ENCODE measurements around the gene SYT9. TPM values are rescaled to one million over a fixed set of nuclear protein-coding genes. Genes with fewer than 3 reads are reported as not detected.

The SYT9 gene
- polyA plus RNA-seq, 1 donor from 2014 or later, result 2.3 TPM

DNA sequence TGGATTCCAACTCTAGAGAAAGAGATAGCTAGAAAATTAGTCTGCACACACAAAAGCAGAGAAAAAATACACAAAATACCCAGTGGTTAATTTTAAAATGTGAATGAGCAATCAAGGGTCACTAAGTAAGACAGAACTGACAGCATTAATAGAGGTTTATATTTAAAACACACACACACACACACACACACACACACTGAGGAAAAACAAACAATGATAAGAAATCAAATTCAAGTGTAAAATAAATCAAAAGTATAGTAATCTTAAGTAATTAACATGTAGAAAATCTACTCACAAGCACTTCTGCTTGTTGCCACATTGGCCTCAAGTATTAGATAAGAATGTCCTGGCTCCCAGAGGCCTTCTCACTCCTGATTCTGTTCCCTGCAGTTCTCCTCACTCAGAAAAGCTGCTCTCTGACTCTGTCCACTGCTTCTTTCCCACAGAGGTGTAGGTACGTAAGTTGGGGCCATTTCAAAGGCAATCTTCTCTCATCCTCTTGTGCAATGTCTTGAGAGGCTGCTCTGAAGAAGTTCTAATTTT, 200.3 kb downstream of the SYT9 start:
- H3F3A ChIP-seq (ENCODE audit: insufficient read depth, low read length, poor library complexity, severe bottlenecking), result no peaks in the 10 kb centered on the region
- no peak overlapping the region for H3K4me2 ChIP-seq (ENCODE audit: low read length)
- H3K27me3 ChIP-seq (ENCODE audit: insufficient read depth, low read depth, low read length), result no peaks in the 10 kb centered on the region
- no peak overlapping the region for H3K27ac ChIP-seq (ENCODE audit: low read length)
- H3K4me3 ChIP-seq (ENCODE audit: low read length), result no peak overlapping the region
- no peaks in the 10 kb centered on the region for H3K9me3 ChIP-seq (ENCODE audit: low read length)
- TF ChIP-seq POLR2AphosphoS5 (IDR thresholded peaks at IDR 0.05) (no peak), MXI1 (conservative IDR thresholded peaks at IDR 0.05; ENCODE audit: poor library complexity, severe bottlenecking) (no peak), EZH2 (IDR thresholded peaks at IDR 0.05; ENCODE audit: borderline replicate concordance, insufficient read depth, low read length, poor library complexity, severe bottlenecking) (no peak), SMC3 (conservative IDR thresholded peaks at IDR 0.05; ENCODE audit: poor library complexity) (no peak), EP300 (conservative IDR thresholded peaks at IDR 0.05; ENCODE audit: poor library complexity, severe bottlenecking) (no peak), RAD21 (conservative IDR thresholded peaks at IDR 0.05) (no peak), TAF1 (IDR thresholded peaks at IDR 0.05; ENCODE audit: low read depth) (no peak)
- TF ChIP-seq, protein P1, sequence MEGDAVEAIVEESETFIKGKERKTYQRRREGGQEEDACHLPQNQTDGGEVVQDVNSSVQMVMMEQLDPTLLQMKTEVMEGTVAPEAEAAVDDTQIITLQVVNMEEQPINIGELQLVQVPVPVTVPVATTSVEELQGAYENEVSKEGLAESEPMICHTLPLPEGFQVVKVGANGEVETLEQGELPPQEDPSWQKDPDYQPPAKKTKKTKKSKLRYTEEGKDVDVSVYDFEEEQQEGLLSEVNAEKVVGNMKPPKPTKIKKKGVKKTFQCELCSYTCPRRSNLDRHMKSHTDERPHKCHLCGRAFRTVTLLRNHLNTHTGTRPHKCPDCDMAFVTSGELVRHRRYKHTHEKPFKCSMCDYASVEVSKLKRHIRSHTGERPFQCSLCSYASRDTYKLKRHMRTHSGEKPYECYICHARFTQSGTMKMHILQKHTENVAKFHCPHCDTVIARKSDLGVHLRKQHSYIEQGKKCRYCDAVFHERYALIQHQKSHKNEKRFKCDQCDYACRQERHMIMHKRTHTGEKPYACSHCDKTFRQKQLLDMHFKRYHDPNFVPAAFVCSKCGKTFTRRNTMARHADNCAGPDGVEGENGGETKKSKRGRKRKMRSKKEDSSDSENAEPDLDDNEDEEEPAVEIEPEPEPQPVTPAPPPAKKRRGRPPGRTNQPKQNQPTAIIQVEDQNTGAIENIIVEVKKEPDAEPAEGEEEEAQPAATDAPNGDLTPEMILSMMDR (IDR thresholded peaks at IDR 0.05; ENCODE audit: poor library complexity, severe bottlenecking), result no peak
- TF ChIP-seq, protein P2, sequence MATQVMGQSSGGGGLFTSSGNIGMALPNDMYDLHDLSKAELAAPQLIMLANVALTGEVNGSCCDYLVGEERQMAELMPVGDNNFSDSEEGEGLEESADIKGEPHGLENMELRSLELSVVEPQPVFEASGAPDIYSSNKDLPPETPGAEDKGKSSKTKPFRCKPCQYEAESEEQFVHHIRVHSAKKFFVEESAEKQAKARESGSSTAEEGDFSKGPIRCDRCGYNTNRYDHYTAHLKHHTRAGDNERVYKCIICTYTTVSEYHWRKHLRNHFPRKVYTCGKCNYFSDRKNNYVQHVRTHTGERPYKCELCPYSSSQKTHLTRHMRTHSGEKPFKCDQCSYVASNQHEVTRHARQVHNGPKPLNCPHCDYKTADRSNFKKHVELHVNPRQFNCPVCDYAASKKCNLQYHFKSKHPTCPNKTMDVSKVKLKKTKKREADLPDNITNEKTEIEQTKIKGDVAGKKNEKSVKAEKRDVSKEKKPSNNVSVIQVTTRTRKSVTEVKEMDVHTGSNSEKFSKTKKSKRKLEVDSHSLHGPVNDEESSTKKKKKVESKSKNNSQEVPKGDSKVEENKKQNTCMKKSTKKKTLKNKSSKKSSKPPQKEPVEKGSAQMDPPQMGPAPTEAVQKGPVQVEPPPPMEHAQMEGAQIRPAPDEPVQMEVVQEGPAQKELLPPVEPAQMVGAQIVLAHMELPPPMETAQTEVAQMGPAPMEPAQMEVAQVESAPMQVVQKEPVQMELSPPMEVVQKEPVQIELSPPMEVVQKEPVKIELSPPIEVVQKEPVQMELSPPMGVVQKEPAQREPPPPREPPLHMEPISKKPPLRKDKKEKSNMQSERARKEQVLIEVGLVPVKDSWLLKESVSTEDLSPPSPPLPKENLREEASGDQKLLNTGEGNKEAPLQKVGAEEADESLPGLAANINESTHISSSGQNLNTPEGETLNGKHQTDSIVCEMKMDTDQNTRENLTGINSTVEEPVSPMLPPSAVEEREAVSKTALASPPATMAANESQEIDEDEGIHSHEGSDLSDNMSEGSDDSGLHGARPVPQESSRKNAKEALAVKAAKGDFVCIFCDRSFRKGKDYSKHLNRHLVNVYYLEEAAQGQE (IDR thresholded peaks at IDR 0.05; ENCODE audit: borderline replicate concordance), result no peak
- no peak overlapping the region for H3K9ac ChIP-seq (ENCODE audit: low read length)
- H2AFZ ChIP-seq (ENCODE audit: low read depth, low read length), result no peak overlapping the region
- H3K9me2 ChIP-seq (ENCODE audit: insufficient read depth, low read length), result no peaks in the 10 kb centered on the region
- H3K36me3 ChIP-seq (ENCODE audit: insufficient read depth, low read length), result no peaks in the 10 kb centered on the region
- no peaks in the 10 kb centered on the region for H4K20me1 ChIP-seq (ENCODE audit: insufficient read depth)
- no peaks in the 10 kb centered on the region for H3K79me2 ChIP-seq (replicated peaks; ENCODE audit: insufficient read depth, low read length)

DNA sequence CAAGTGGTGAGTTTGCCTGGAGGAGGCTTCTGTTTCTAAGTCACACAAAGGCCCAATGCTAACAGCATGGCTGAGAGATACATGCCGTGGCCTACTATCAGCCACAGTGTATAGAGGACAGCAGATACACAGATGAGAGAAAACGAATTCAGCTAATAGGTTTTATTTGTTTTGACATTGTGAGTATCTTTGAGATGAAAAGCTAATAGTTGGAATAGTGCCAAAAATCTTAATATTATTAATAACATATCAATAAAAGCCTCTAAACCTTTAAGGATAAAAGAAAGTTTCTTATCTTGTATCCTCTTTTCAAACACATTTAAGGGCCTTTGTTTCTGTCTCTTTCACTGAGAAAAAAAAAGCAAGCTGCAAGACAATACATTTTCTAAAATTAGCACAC, 203.2 kb downstream of the SYT9 start:
- Histone ChIP-seq H4K20me1 (ENCODE audit: insufficient read depth) (no peaks in the 10 kb centered on the region), H3K9ac (ENCODE audit: low read length) (no peak overlapping the region), H3K9me2 (ENCODE audit: insufficient read depth, low read length) (no peaks in the 10 kb centered on the region), H3K36me3 (ENCODE audit: insufficient read depth, low read length) (no peaks in the 10 kb centered on the region), H2AFZ (ENCODE audit: low read depth, low read length) (no peak overlapping the region), H3K4me2 (ENCODE audit: low read length) (no peak overlapping the region), H3K27me3 (ENCODE audit: insufficient read depth, low read depth, low read length) (no peaks in the 10 kb centered on the region), H3K79me2 (replicated peaks; ENCODE audit: insufficient read depth, low read length) (no peaks in the 10 kb centered on the region), H3K27ac (ENCODE audit: low read length) (no peak overlapping the region), H3F3A (ENCODE audit: insufficient read depth, low read length, poor library complexity, severe bottlenecking) (no peaks in the 10 kb centered on the region), H3K9me3 (ENCODE audit: low read length) (no peaks in the 10 kb centered on the region), H3K4me3 (ENCODE audit: low read length) (no peak overlapping the region)
- TF ChIP-seq TAF1 (IDR thresholded peaks at IDR 0.05; ENCODE audit: low read depth) (no peak), RAD21 (conservative IDR thresholded peaks at IDR 0.05) (no peak), EZH2 (IDR thresholded peaks at IDR 0.05; ENCODE audit: borderline replicate concordance, insufficient read depth, low read length, poor library complexity, severe bottlenecking) (no peak)
